Sciatic nerve (tissue), 2 donors: ENCODE measurements around the gene SDF4. TPM values are rescaled to one million over a fixed set of nuclear protein-coding genes. Genes with fewer than 3 reads are reported as not detected.

Experiments
- ATAC-seq: fragments of 200-7000 bp; cut with Tn5 transposase; one replicate; pipeline ENCODE4 v1.9.1; 2020; ENCODE audit warnings: mild to moderate bottlenecking, moderate library complexity
- DNase-seq: peaks from one replicate; pipeline ENCODE4 v3.0.0-alpha.2; 2020; ENCODE audit warnings: low spot score
- intact Hi-C: fragments of 100-400 bp; cut with DNase I; formaldehyde crosslinking; loops from one replicate; pipeline ENCODE4 v1.14.2; 2022
- total RNA-seq: library from RNA; stranded (reverse); fragmentation: NEBNext Ultra II Directional; extraction: Animal tissue kit (Norgen Biotek cat#: 25700); gene quantifications from one replicate; pipeline ENCODE4 v1.2.1, GENCODE V29; 2021
- donor health status: DM: no; HTN: no; CAD: no.
- donor health status: DM: no; HTN: no; CAD: no.

SDF4 gene
- total RNA-seq, 1 donor from 2014 or later: 94.9 TPM

- DNase-seq: no peak
- no peak for ATAC-seq
- intact Hi-C loops: no loop called here
These were observed 1.2 kb upstream of the SDF4 start for GRCh38 chr1:1232796-1233566.

GRCh38 chr1:1232208-1232795 lies 501 bp upstream of the SDF4 start, which contains the start of gene B3GALT6:
Gene B3GALT6, plus strand, starts transcription at chr1:1232237. Its CDS starts 42 bp downstream, at chr1:1232279.
- intact Hi-C loops: no loop called here
- ATAC-seq (no peak), DNase-seq (peak; percentile 74)

- intact Hi-C loops: no loop called here
- DNase-seq: no peak
- ATAC-seq: no peak
These were observed 973 bp downstream of the SDF4 start for GRCh38 chr1:1230656-1231399.

- intact Hi-C loops: no loop called here
- no peak for DNase-seq
- ATAC-seq: no peak
These were observed 2.0 kb downstream of the SDF4 start for GRCh38 chr1:1229770-1230169.

GRCh38 chr1:1228596-1229321 lies 3.0 kb downstream of the SDF4 start:
- DNase-seq (no peak), ATAC-seq (no peak)
- intact Hi-C loops: no loop called here

- intact Hi-C loops: no loop called here
- ATAC-seq (no peak), DNase-seq (no peak)
These were observed 3.6 kb downstream of the SDF4 start for GRCh38 chr1:1228187-1228586.

DNA sequence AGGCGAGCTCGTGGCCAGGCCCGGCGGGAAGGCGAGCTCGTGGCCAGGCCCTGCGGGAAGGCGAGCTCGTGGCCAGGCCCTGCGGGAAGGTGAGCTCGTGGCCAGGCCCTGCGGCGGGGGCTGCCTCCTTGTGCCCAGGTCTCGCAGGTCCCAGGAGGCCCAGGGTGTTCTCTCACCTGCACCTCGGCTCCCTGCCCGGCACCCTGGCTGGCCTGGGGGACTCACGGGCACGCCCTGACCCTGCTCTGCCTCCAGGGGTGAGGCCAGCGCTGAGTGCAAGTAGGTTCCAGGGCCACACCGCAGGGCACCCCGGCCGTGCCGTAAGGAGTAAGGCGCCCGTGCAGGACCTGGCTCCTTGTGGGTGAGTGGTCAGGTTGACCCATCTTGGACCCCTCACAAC lies 4.4 kb downstream of the SDF4 start:
- no peak for ATAC-seq
- intact Hi-C loops: no loop called here

GRCh38 chr1:1226566-1227362 lies 5.0 kb downstream of the SDF4 start:
- ATAC-seq (no peak), DNase-seq (no peak)
- intact Hi-C loops: no loop called here

More for the DNA sequence above, 4.4 kb downstream of the SDF4 start:
- DNase-seq: no peak

DNA sequence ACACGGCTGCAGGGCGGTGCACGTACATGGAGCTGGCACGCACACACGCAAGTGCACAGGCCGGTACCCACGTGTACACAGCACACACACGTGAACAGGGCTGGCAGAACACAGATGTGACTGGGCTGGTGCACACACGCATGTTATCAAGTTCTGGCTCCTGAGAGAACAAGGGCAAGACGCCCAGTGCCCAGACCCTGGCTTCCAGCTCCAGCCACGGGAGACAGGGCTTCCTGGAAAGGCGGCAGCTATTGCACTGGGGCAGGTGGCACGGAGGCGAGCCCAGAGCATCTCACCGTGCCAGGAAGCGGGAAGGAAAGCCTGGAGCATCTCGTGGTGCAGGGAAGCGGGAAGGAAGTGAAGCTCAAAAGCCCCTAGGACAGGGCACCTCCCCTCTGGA lies 5.9 kb downstream of the SDF4 start:
- ATAC-seq: no peak
- intact Hi-C loops: no loop called here
- DNase-seq: no peak

DNA sequence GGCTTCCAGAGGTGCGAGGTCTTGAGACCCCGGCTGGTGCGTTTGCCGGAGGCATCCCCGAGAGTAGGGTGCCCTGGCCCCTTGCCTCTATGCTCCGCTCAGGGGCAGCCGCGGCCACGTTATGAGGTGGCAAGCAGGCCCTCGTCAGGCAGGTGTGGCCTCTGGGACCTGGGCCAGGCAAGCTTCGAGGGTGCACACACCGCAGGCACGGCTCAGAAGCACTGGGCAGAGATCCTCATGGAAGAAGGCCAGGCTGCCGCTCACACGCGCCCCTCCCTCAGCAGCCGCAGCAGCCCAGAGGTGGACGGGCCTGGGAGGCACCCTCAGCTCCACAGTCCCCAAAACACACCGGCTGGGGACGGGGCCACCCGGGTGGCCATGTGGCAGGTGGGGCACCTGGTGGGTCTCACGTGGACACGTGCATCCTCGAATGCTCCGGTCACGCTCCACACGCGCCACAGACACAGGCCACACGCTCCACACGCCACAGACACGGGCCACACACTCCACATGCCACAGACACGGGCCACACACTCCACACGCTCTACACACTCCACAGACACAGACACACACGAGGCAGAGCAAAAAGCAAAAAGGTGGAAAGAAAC lies 6.5 kb downstream of the SDF4 start:
- no peak for DNase-seq
- no peak for ATAC-seq
- intact Hi-C loops: no loop called here

DNA sequence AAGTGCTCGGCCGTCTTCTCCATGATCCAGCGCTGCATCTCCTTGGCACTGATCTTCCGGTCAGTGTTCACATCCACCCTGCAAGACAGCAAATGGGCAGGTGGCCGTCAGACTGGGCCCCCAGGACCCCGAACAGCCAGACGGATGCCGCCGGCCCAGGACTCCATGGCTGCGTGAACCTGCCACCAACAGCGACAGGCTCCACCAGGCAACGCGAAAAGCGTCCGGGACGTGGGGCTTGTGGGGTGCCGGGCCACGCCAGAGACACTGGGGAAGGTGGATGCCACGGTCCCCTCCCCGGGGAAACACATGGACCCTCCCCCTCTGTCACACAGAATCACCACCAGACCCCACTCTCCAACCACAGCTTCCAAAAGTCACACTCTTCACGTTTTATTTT lies 7.9 kb downstream of the SDF4 start:
- ATAC-seq: no peak
- intact Hi-C loops: no loop called here
- DNase-seq: no peak

GRCh38 chr1:1223321-1223720 lies 8.5 kb downstream of the SDF4 start:
- DNase-seq (no peak), ATAC-seq (no peak)
- intact Hi-C loops: no loop called here

GRCh38 chr1:1222575-1223225 lies 9.1 kb downstream of the SDF4 start:
- intact Hi-C loops: no loop called here
- no peak for DNase-seq
- ATAC-seq: no peak

DNA sequence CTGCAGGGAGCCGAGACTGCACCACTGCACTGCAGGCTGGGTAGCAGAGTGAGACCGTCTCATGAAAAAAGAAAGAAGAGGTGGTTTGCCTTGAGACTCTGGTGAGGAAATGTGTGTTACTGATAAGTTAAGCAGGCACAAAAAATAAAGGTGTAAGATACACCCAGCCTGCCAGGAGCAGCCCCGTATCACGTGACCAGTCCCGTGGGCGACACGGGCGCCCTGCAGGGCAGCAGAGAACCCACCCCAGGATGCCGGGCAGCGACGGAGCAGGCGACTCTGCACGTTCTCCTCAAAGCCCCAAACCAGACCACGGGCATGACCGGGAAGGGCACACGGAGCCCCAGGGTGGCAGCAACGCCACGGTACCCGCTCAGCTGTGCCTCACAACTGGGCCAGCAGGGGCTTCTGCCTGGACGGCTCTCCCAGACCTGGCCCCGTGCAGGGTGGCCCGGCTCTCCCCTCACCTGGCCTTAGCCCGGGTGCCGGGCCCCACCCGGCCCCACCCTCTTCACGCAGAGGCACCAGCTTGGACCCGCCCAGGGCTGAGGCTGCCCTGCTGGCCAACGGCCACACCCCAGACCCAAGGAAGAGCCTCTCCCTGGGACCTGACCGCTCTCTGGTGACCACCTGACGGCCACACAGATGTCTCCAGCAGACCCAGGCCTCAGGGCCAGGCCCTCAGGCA lies 9.8 kb downstream of the SDF4 start:
- intact Hi-C loops: no loop called here
- no peak for DNase-seq
- no peak for ATAC-seq

- ATAC-seq (no peak), DNase-seq (no peak)
- intact Hi-C loops: no loop called here
These were observed 11.6 kb downstream of the SDF4 start for GRCh38 chr1:1220197-1220596.

- DNase-seq (no peak), ATAC-seq (no peak)
- intact Hi-C loops: no loop called here
These were observed 12.5 kb downstream of the SDF4 start for GRCh38 chr1:1219341-1219740.

GRCh38 chr1:1218524-1219200 lies 13.1 kb downstream of the SDF4 start:
- ATAC-seq (no peak), DNase-seq (no peak)
- intact Hi-C loops: no loop called here
